CD14-positive monocyte (primary cell): Measurements from ENCODE around the gene PRR23B. TPM values are rescaled to one million over a fixed set of nuclear protein-coding genes. Genes with fewer than 3 reads are reported as not detected.

Experiments
- DNase-seq, 3 donors: peaks; one replicate each; pipeline ENCODE4 v3.0.0-alpha.2; 2011 to 2022
- H2AFZ ChIP-seq: 2 replicates; pipeline ENCODE4 v1.6.0; 2012; ENCODE audit warnings: mild to moderate bottlenecking, low read depth, low read length, inconsistent platforms; ENCODE audit not compliant: insufficient read depth, poor library complexity, severe bottlenecking
- H3K27ac ChIP-seq, 2 donors: 1 replicate in 1 of 2; 2 replicates in 1 of 2; pipeline ENCODE4 v1.5.1; 2012 to 2013; ENCODE audit warnings: low read length in 2 of 2, control low read depth in 1 of 2, inconsistent platforms in 1 of 2, low read depth in 1 of 2, mild to moderate bottlenecking in 1 of 2
- H3K27me3 ChIP-seq, 2 donors: one replicate each; pipeline versions ENCODE4 v1.6.0 to v1.6.1; 2011 to 2013; ENCODE audit warnings: low read length in 2 of 2; ENCODE audit not compliant: control insufficient read depth in 2 of 2, insufficient read depth in 2 of 2
- H3K36me3 ChIP-seq, 2 donors: replicated peaks in 1 of 2; 1 replicate in 1 of 2; 2 replicates in 1 of 2; pipeline versions ENCODE4 v1.5.1 to v1.6.1; 2012 to 2013; ENCODE audit warnings: low read length in 2 of 2, control low read depth in 1 of 2, inconsistent platforms in 1 of 2, mild to moderate bottlenecking in 1 of 2; ENCODE audit not compliant: insufficient read depth in 2 of 2, control insufficient read depth in 1 of 2
- H3K4me1 ChIP-seq, 2 donors: 1 replicate in 1 of 2; 2 replicates in 1 of 2; pipeline versions ENCODE4 v1.5.1 to v1.6.1; 2012 to 2013; ENCODE audit warnings: low read length in 2 of 2, control low read depth in 1 of 2, inconsistent platforms in 1 of 2, mild to moderate bottlenecking in 1 of 2, moderate library complexity in 1 of 2; ENCODE audit not compliant: insufficient read depth in 2 of 2, control insufficient read depth in 1 of 2
- H3K4me2 ChIP-seq: replicated peaks from 2 replicates; pipeline ENCODE3; 2012; ENCODE audit warnings: low read length, moderate library complexity, mild to moderate bottlenecking; ENCODE audit not compliant: poor library complexity, severe bottlenecking; ENCODE audit errors: extremely low read depth
- H3K4me3 ChIP-seq, 3 experiments: fragments of 200-600 bp in 1 of 3; sonication (generic) in 1 of 3; replicated peaks in 1 of 3; 1 replicate in 2 of 3; 2 replicates in 1 of 3; pipeline ENCODE4 v1.5.1; 2011 to 2013; ENCODE audit warnings: low read length in 3 of 3, mild to moderate bottlenecking in 3 of 3, control low read depth in 2 of 3, low read depth in 2 of 3, inconsistent platforms in 1 of 3, moderate library complexity in 1 of 3
- H3K79me2 ChIP-seq: 2 replicates; pipeline ENCODE4 v1.6.0; 2012; ENCODE audit warnings: mild to moderate bottlenecking, control low read depth, inconsistent platforms, low read length, moderate library complexity; ENCODE audit not compliant: insufficient read depth
- H3K9ac ChIP-seq: 2 replicates; pipeline ENCODE4 v1.6.0; 2017; ENCODE audit warnings: low read length, mild to moderate bottlenecking; ENCODE audit not compliant: insufficient read depth, poor library complexity, severe bottlenecking
- H3K9me3 ChIP-seq, 2 donors: replicated peaks in 1 of 2; 1 replicate in 1 of 2; 2 replicates in 1 of 2; pipeline versions ENCODE4 v1.5.1 to v1.6.1; 2012 to 2013; ENCODE audit warnings: low read length in 2 of 2, control low read depth in 1 of 2; ENCODE audit not compliant: control insufficient read depth in 1 of 2, insufficient read depth in 1 of 2
- H4K20me1 ChIP-seq: 2 replicates; pipeline ENCODE4 v1.6.0; 2012; ENCODE audit warnings: mild to moderate bottlenecking, low read length, control low read depth, moderate library complexity; ENCODE audit not compliant: insufficient read depth
- H3K27ac Mint-ChIP-seq, 7 donors: one replicate each; pipeline ENCODE4 v1.8.0; 2020; ENCODE audit warnings: mild to moderate bottlenecking in 7 of 7, mixed read lengths in 7 of 7, moderate library complexity in 6 of 7, inconsistent platforms in 2 of 7
- H3K27me3 Mint-ChIP-seq, 3 donors: one replicate each; pipeline ENCODE4 v1.8.0; 2021 to 2022; ENCODE audit warnings: low read depth in 3 of 3, mild to moderate bottlenecking in 3 of 3, mixed read lengths in 3 of 3, moderate library complexity in 3 of 3, inconsistent platforms in 1 of 3
- H3K36me3 Mint-ChIP-seq, 2 donors: one replicate each; pipeline ENCODE4 v1.8.0; 2020; ENCODE audit warnings: mixed read lengths in 2 of 2, inconsistent platforms in 1 of 2, mild to moderate bottlenecking in 1 of 2
- H3K4me1 Mint-ChIP-seq: one replicate; pipeline ENCODE4 v1.8.0; 2020; ENCODE audit warnings: mild to moderate bottlenecking, mixed read lengths
- H3K4me3 Mint-ChIP-seq, 2 donors: one replicate each; pipeline ENCODE4 v1.8.0; 2020; ENCODE audit warnings: mild to moderate bottlenecking in 2 of 2, mixed read lengths in 2 of 2, moderate library complexity in 1 of 2
- H3K9me3 Mint-ChIP-seq, 7 donors: one replicate each; pipeline ENCODE4 v1.8.0; 2020 to 2022; ENCODE audit warnings: mixed read lengths in 7 of 7, mild to moderate bottlenecking in 6 of 7, moderate library complexity in 6 of 7, inconsistent platforms in 2 of 7
- WGBS: methylation state at CpG from one replicate; pipeline ENCODE4 v1.1.5; 2013; ENCODE audit warnings: missing lambda C conversion rate; ENCODE audit not compliant: insufficient coverage; 5-methylcytosine and 5-hydroxymethylcytosine counted together
- intact Hi-C, 2 donors: fragments of 100-400 bp; cut with micrococcal nuclease; formaldehyde crosslinking; loops; one replicate each; pipeline versions ENCODE4 v1.15.0 to v1.15.1; 2023
- polyA plus RNA-seq, 3 donors: library from polyadenylated mRNA; depleted of rRNA in 1 of 3; unstranded in 2 of 3; stranded (reverse) in 1 of 3; fragments of 300-500 nt in 2 of 3; fragments of >200 nt in 1 of 3; fragmentation: Illumina TruSeq in 2 of 3; gene quantifications; 1 replicate in 2 of 3; 2 replicates in 1 of 3; pipeline ENCODE4 v1.2.3, GENCODE V29; 2012 to 2021
- TF ChIP-seq, protein P1 (sequence below): fragments of 200-600 bp; IDR thresholded peaks from one replicate; pipeline ENCODE4 v1.8.0; 2022; ENCODE audit warnings: antibody characterized with exemption, mild to moderate bottlenecking

PRR23B gene
- polyA plus RNA-seq, 3 donors, result not detected

DNA sequence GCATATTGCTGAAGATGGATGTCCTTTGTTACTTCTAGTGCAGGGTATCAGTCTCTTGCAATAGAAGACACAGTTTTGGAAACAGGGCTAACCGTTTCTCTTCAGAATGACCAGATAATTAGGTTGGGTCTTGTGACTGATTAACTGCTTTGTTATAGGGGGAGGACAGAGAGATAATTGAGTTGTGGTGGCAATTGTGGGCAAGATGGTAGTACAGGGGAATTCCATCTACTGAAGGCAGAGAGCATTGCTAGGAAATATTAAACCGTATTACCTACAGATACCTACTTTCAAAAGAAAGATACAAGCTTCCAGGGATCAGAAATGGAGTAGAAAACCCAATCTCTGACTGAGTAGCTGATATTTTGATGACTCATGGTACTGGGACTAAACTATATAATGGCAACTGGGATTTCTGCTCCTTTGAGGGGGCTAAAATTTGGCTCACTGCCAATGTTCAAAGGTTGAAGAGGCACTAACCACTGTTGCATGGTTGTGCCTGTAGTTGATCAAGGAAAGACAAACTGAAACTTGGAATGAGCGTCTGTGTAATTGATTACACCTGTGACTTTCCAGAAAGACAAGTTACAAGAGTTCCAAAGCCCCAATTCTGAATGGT is 4.2 kb downstream of the PRR23B start:
- Mint-ChIP-seq H3K4me3 (no peak overlapping the region), H3K27me3 (peaks cover 0 to 5% (median 3%) of the 10 kb centered on the region in 3 donors), H3K27ac (no peak overlapping the region), H3K4me1 (no peaks in the 10 kb centered on the region), H3K9me3 (peaks cover 17 to 41% (median 26%) of the 10 kb centered on the region in 7 donors), H3K36me3 (no peaks in the 10 kb centered on the region)
- 100% methylated on average over 1 of the region's 3 CpGs for WGBS
- Histone ChIP-seq H3K36me3 (no peaks in the 10 kb centered on the region), H3K4me2 (no peak overlapping the region), H4K20me1 (no peaks in the 10 kb centered on the region), H3K27me3 (no peaks in the 10 kb centered on the region), H3K9me3 (peaks cover 4 to 19% of the 10 kb centered on the region in 2 donors), H2AFZ (no peak overlapping the region), H3K4me1 (no peaks in the 10 kb centered on the region), H3K27ac (no peak overlapping the region), H3K79me2 (no peaks in the 10 kb centered on the region), H3K9ac (no peak overlapping the region), H3K4me3 (no peak overlapping the region)
- intact Hi-C loops, result no loop called here
- TF ChIP-seq, protein P1, sequence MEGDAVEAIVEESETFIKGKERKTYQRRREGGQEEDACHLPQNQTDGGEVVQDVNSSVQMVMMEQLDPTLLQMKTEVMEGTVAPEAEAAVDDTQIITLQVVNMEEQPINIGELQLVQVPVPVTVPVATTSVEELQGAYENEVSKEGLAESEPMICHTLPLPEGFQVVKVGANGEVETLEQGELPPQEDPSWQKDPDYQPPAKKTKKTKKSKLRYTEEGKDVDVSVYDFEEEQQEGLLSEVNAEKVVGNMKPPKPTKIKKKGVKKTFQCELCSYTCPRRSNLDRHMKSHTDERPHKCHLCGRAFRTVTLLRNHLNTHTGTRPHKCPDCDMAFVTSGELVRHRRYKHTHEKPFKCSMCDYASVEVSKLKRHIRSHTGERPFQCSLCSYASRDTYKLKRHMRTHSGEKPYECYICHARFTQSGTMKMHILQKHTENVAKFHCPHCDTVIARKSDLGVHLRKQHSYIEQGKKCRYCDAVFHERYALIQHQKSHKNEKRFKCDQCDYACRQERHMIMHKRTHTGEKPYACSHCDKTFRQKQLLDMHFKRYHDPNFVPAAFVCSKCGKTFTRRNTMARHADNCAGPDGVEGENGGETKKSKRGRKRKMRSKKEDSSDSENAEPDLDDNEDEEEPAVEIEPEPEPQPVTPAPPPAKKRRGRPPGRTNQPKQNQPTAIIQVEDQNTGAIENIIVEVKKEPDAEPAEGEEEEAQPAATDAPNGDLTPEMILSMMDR, result no peak
- DNase-seq, result no peak

DNA sequence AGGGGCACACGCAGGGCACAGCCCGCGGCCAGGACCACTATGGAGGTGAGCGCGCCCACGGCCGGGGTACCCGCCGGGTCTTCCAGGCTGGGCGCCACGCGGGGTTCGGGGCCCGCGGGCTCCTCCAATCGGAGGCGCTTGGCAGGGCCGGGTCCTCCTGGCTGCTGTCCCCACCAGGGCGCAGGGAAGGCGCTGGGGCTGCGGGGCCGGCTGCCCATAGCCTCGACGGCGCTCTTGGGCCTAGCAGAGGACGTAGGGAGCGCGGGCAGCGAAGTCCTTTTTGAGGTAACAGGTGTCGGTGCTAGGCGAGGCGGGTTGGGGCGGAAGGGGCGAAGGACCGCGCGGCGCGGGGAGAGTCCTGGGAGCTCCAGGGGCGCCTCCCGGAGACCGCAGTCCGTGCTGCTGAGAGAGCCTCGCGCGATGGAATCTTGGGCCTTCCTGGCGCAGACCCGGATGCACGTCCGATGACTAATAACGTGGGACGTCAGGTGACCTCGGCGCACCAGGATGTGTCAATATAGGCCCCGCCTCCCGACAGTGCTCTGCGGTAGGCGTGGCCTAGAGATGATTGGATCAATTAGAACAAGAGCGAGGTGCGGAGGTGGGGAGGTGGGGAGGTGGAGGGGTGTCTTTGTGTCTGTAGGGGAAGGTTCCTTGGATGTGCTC is 14.5 kb downstream of the PRR23B start, which contains the start of gene PRR23A:
PRR23A (minus strand) TSS at position 218 of the 666 bp plus-strand sequence; CDS start at position 218, 0 bp downstream.
- Histone ChIP-seq H3K27ac (no peak within 1 kb of the TSS), H2AFZ (no peak within 1 kb of the TSS), H3K4me2 (no peak within 1 kb of the TSS), H4K20me1 (no peaks in the 10 kb centered on the region), H3K4me1 (no peaks in the 10 kb centered on the region), H3K79me2 (no peaks in the 10 kb centered on the region), H3K9ac (no peak within 1 kb of the TSS), H3K36me3 (no peaks in the 10 kb centered on the region), H3K9me3 (peaks cover 10 to 16% of the 10 kb centered on the region in 2 donors), H3K27me3 (no peaks in the 10 kb centered on the region), H3K4me3 (no peak within 1 kb of the TSS)
- Mint-ChIP-seq H3K36me3 (no peaks in the 10 kb centered on the region), H3K4me3 (no peak within 1 kb of the TSS), H3K27me3 (peaks cover 3 to 8% (median 6%) of the 10 kb centered on the region in 3 donors), H3K27ac (no peak within 1 kb of the TSS), H3K9me3 (peaks cover 17 to 38% (median 31%) of the 10 kb centered on the region in 7 donors), H3K4me1 (no peaks in the 10 kb centered on the region)
- intact Hi-C loops, result no loop called here
- no peak for DNase-seq
- 68% methylated on average over 57 of the region's 60 CpGs for WGBS
- TF ChIP-seq, protein P1, result no peak
